ENCODE results near the gene TANGO6. TPM values are rescaled to one million over a fixed set of nuclear protein-coding genes. Genes with fewer than 3 reads are reported as not detected.

TANGO6 gene
- total RNA-seq, 5 donors from 2014 or later (not counting 1 experiment from before 2014, with no cell fraction given): 25.2 to 35.2 (median 29.0) TPM

- Mint-ChIP-seq H3K27ac (no peak overlapping the region), H3K4me3 (no peak overlapping the region), H3K4me1 (peaks cover 5 to 16% (median 9%) of the 10 kb centered on the region in 3 donors), H3K36me3 (peaks cover 23% of the 10 kb centered on the region), H3K9me3 (no peaks in the 10 kb centered on the region), H3K27me3 (no peaks in the 10 kb centered on the region)
- Histone ChIP-seq H3K4me3 (ENCODE audit: control insufficient read depth in 1 of 2, extremely low read depth in 1 of 2, low read length in 1 of 2) (no peak overlapping the region), H3K4me1 (ENCODE audit: control insufficient read depth in 1 of 2, extremely low read depth in 1 of 2, insufficient read depth in 2 of 2, low read length in 2 of 2) (peaks cover 0 to 8% of the 10 kb centered on the region in 2 experiments), H3K27ac (ENCODE audit: low read length) (no peak overlapping the region), H3K36me3 (ENCODE audit: control insufficient read depth in 2 of 2, extremely low read depth in 1 of 2, insufficient read depth in 1 of 2, low read length in 1 of 2) (peaks cover 5 to 21% of the 10 kb centered on the region in 2 donors), H3K27me3 (replicated peaks in 1 of 2; ENCODE audit: control insufficient read depth in 2 of 2, extremely low read depth in 1 of 2, insufficient read depth in 2 of 2, low read length in 1 of 2) (no peaks in the 10 kb centered on the region), H3K9me3 (no peaks in the 10 kb centered on the region)
- 94% methylated on average over 3 of the region's 5 CpGs for WGBS (ENCODE audit: insufficient coverage)
- ATAC-seq (replicated peaks in 1 of 4) (no peak), DNase-seq (no peak)
- ChIA-PET CTCF (no interaction called here), POLR2A (interaction anchor here in 1 of 2 donors (0.5 kb wide), 1 partner anchor 10 kb away, joined by 5 read pairs; no protein-coding TSS in a partner anchor)
Observed at GRCh38 chr16:69085032-69085695, 241.8 kb downstream of the TANGO6 start.

- H3K9me3 ChIP-seq: no peaks in the 10 kb centered on the region
- Mint-ChIP-seq H3K27me3 (no peaks in the 10 kb centered on the region), H3K36me3 (peaks cover 23% of the 10 kb centered on the region), H3K9me3 (no peaks in the 10 kb centered on the region), H3K4me3 (no peak overlapping the region), H3K4me1 (peaks cover 5 to 16% (median 9%) of the 10 kb centered on the region in 3 donors), H3K27ac (no peak overlapping the region)
- WGBS (ENCODE audit: insufficient coverage): 60% methylated on average over 2 of the region's 3 CpGs
- ChIA-PET CTCF (no interaction called here), POLR2A (no interaction called here)
- peaks cover 5 to 20% of the 10 kb centered on the region in 2 donors for H3K36me3 ChIP-seq (ENCODE audit: control insufficient read depth in 2 of 2, extremely low read depth in 1 of 2, insufficient read depth in 1 of 2, low read length in 1 of 2)
- no peak overlapping the region for H3K4me3 ChIP-seq (ENCODE audit: control insufficient read depth in 1 of 2, extremely low read depth in 1 of 2, low read length in 1 of 2)
- H3K4me1 ChIP-seq (ENCODE audit: control insufficient read depth in 1 of 2, extremely low read depth in 1 of 2, insufficient read depth in 2 of 2, low read length in 2 of 2): peaks cover 0 to 8% of the 10 kb centered on the region in 2 experiments
- DNase-seq: no peak
- H3K27me3 ChIP-seq (replicated peaks in 1 of 2; ENCODE audit: control insufficient read depth in 2 of 2, extremely low read depth in 1 of 2, insufficient read depth in 2 of 2, low read length in 1 of 2): no peaks in the 10 kb centered on the region
- H3K27ac ChIP-seq (ENCODE audit: low read length): no peak overlapping the region
- no peak for ATAC-seq (replicated peaks in 1 of 4)
Observed at GRCh38 chr16:69087161-69087581, 243.8 kb downstream of the TANGO6 start.

GRCh38 chr16:69088684-69089083 is 245.4 kb downstream of the TANGO6 start:
- H3K9me3 Mint-ChIP-seq: no peaks in the 10 kb centered on the region
- H3K36me3 Mint-ChIP-seq: peaks cover 15% of the 10 kb centered on the region
- no peaks in the 10 kb centered on the region for H3K27me3 Mint-ChIP-seq
- H3K36me3 ChIP-seq (ENCODE audit: control insufficient read depth in 2 of 2, extremely low read depth in 1 of 2, insufficient read depth in 1 of 2, low read length in 1 of 2): peaks cover 0 to 13% of the 10 kb centered on the region in 2 donors
- no peak overlapping the region for H3K4me3 ChIP-seq (ENCODE audit: control insufficient read depth in 1 of 2, extremely low read depth in 1 of 2, low read length in 1 of 2)
- peaks cover 0 to 8% of the 10 kb centered on the region in 2 experiments for H3K4me1 ChIP-seq (ENCODE audit: control insufficient read depth in 1 of 2, extremely low read depth in 1 of 2, insufficient read depth in 2 of 2, low read length in 2 of 2)
- H3K9me3 ChIP-seq: no peaks in the 10 kb centered on the region
- POLR2A ChIA-PET: no interaction called here
- ATAC-seq (replicated peaks in 1 of 4): no peak
- peak overlapping the region; percentile 46 to 58 for H3K27ac Mint-ChIP-seq
- peaks cover 5 to 16% (median 9%) of the 10 kb centered on the region in 3 donors for H3K4me1 Mint-ChIP-seq
- no peak overlapping the region for H3K4me3 Mint-ChIP-seq
- CTCF ChIA-PET: no interaction called here
- no peak overlapping the region for H3K27ac ChIP-seq (ENCODE audit: low read length)
- DNase-seq: no peak
- no peaks in the 10 kb centered on the region for H3K27me3 ChIP-seq (replicated peaks in 1 of 2; ENCODE audit: control insufficient read depth in 2 of 2, extremely low read depth in 1 of 2, insufficient read depth in 2 of 2, low read length in 1 of 2)
- WGBS (ENCODE audit: insufficient coverage): 79% methylated on average over 2 of the region's 4 CpGs

- H3K9me3 ChIP-seq: no peaks in the 10 kb centered on the region
- CTCF ChIA-PET: interaction anchor here in 1 of 2 donors (0.6 kb wide), 1 partner anchor 23 kb away, joined by 3 read pairs; no protein-coding TSS in a partner anchor
- WGBS (ENCODE audit: insufficient coverage): 59% methylated on average over 12 of the region's 16 CpGs
- Mint-ChIP-seq H3K27ac (peak overlapping the region; percentile 46 to 58), H3K9me3 (no peaks in the 10 kb centered on the region), H3K36me3 (peaks cover 9% of the 10 kb centered on the region), H3K4me1 (peaks cover 5 to 16% (median 9%) of the 10 kb centered on the region in 3 donors), H3K4me3 (no peak overlapping the region), H3K27me3 (no peaks in the 10 kb centered on the region)
- POLR2A ChIA-PET: interaction anchor here in 1 of 2 donors (0.5 kb wide), 1 partner anchor 1429 kb away, joined by 3 read pairs; the partner anchor contains the start of gene ACD
- peak in 3 of 4 experiments; percentile 67 to 83 (median 80) for ATAC-seq (replicated peaks in 1 of 4)
- no peak overlapping the region for H3K27ac ChIP-seq (ENCODE audit: low read length)
- peaks cover 0 to 8% of the 10 kb centered on the region in 2 experiments for H3K4me1 ChIP-seq (ENCODE audit: control insufficient read depth in 1 of 2, extremely low read depth in 1 of 2, insufficient read depth in 2 of 2, low read length in 2 of 2)
- DNase-seq: no peak
- H3K27me3 ChIP-seq (replicated peaks in 1 of 2; ENCODE audit: control insufficient read depth in 2 of 2, extremely low read depth in 1 of 2, insufficient read depth in 2 of 2, low read length in 1 of 2): no peaks in the 10 kb centered on the region
- peaks cover 0 to 9% of the 10 kb centered on the region in 2 donors for H3K36me3 ChIP-seq (ENCODE audit: control insufficient read depth in 2 of 2, extremely low read depth in 1 of 2, insufficient read depth in 1 of 2, low read length in 1 of 2)
- no peak overlapping the region for H3K4me3 ChIP-seq (ENCODE audit: control insufficient read depth in 1 of 2, extremely low read depth in 1 of 2, low read length in 1 of 2)
Observed at GRCh38 chr16:69089091-69089910, 246.0 kb downstream of the TANGO6 start.

- Histone ChIP-seq H3K27ac (ENCODE audit: low read length) (no peak overlapping the region), H3K4me3 (ENCODE audit: control insufficient read depth in 1 of 2, extremely low read depth in 1 of 2, low read length in 1 of 2) (no peak overlapping the region), H3K9me3 (no peaks in the 10 kb centered on the region), H3K4me1 (ENCODE audit: control insufficient read depth in 1 of 2, extremely low read depth in 1 of 2, insufficient read depth in 2 of 2, low read length in 2 of 2) (peaks cover 0 to 6% of the 10 kb centered on the region in 2 experiments), H3K36me3 (ENCODE audit: control insufficient read depth in 2 of 2, extremely low read depth in 1 of 2, insufficient read depth in 1 of 2, low read length in 1 of 2) (no peaks in the 10 kb centered on the region), H3K27me3 (replicated peaks in 1 of 2; ENCODE audit: control insufficient read depth in 2 of 2, extremely low read depth in 1 of 2, insufficient read depth in 2 of 2, low read length in 1 of 2) (no peaks in the 10 kb centered on the region)
- WGBS (ENCODE audit: insufficient coverage): 100% methylated on average over 1 of the region's 3 CpGs
- POLR2A ChIA-PET: interaction anchor here in 1 of 2 donors (0.6 kb wide), 1 partner anchor 15 kb away, joined by 3 read pairs; no protein-coding TSS in a partner anchor
- DNase-seq (no peak), ATAC-seq (replicated peaks in 1 of 4) (no peak)
- no peaks in the 10 kb centered on the region for H3K36me3 Mint-ChIP-seq
- CTCF ChIA-PET: no interaction called here
- no peaks in the 10 kb centered on the region for H3K27me3 Mint-ChIP-seq
- H3K4me3 Mint-ChIP-seq: no peak overlapping the region
- H3K4me1 Mint-ChIP-seq: peaks cover 0 to 7% (median 6%) of the 10 kb centered on the region in 3 donors
- no peaks in the 10 kb centered on the region for H3K9me3 Mint-ChIP-seq
- no peak overlapping the region for H3K27ac Mint-ChIP-seq
Observed at GRCh38 chr16:69093974-69094373, 250.6 kb downstream of the TANGO6 start.

- Mint-ChIP-seq H3K27ac (no peak overlapping the region), H3K27me3 (no peaks in the 10 kb centered on the region), H3K4me1 (peaks cover 0 to 2% (median 1%) of the 10 kb centered on the region in 3 donors), H3K36me3 (no peaks in the 10 kb centered on the region), H3K4me3 (no peak overlapping the region), H3K9me3 (no peaks in the 10 kb centered on the region)
- no CpG with 5 or more reads among the region's 5 CpGs for WGBS (ENCODE audit: insufficient coverage)
- DNase-seq (no peak), ATAC-seq (replicated peaks in 1 of 4) (no peak)
- ChIA-PET POLR2A (no interaction called here), CTCF (no interaction called here)
- H3K9me3 ChIP-seq: no peaks in the 10 kb centered on the region
- H3K4me1 ChIP-seq (ENCODE audit: control insufficient read depth in 1 of 2, extremely low read depth in 1 of 2, insufficient read depth in 2 of 2, low read length in 2 of 2): peaks cover 0 to 2% of the 10 kb centered on the region in 2 experiments
- H3K27me3 ChIP-seq (replicated peaks in 1 of 2; ENCODE audit: control insufficient read depth in 2 of 2, extremely low read depth in 1 of 2, insufficient read depth in 2 of 2, low read length in 1 of 2): no peaks in the 10 kb centered on the region
- no peak overlapping the region for H3K27ac ChIP-seq (ENCODE audit: low read length)
- no peak overlapping the region for H3K4me3 ChIP-seq (ENCODE audit: control insufficient read depth in 1 of 2, extremely low read depth in 1 of 2, low read length in 1 of 2)
- H3K36me3 ChIP-seq (ENCODE audit: control insufficient read depth in 2 of 2, extremely low read depth in 1 of 2, insufficient read depth in 1 of 2, low read length in 1 of 2): no peaks in the 10 kb centered on the region
Observed at GRCh38 chr16:69094501-69094900, 251.2 kb downstream of the TANGO6 start.
